HG02678 (cell line): Measurements from ENCODE around the gene A3GALT2.

Source experiments
- ATAC-seq: cut with Tn5 transposase; IDR thresholded peaks from one replicate; pipeline ENCODE4 v1.9.1; 2021; ENCODE audit warnings: mild to moderate bottlenecking, moderate library complexity; ENCODE audit not compliant: unreplicated experiment

A3GALT2 gene

DNA sequence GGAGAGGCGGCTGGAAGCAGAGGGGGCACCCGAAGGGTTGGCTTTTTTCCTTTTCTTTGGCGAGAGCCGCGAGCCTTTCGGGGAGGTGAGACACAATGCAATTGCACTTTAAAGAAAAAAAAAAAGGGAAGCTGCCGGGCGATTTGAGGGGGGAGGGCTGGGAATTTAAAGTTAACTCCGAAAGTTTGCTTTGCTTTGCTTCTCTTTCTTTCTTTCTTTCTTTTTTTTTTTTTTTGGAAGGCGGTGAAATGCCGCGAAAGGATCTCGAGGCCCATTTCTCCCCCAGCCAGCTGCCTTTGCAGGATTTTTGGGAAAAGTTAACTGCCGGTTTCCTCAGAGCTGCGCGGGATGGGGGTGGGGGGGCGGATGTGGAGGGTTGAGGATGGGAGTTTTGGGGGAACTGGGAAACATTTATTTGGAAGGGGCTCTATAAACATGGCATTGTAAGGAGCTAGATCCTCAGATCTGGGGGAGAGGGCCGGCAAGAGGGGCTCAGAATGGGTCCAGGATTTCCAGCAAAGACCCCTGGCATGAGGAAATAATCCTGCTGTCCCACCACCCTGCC, 63.6 kb downstream of the A3GALT2 start:
- ATAC-seq = no peak
